ENCODE measurements around the gene TOM1L2.
A peak's percentile ranks its signal among the peaks of the same experiment; 100 is the strongest.

Gene TOM1L2

GRCh38 chr17:17833658-17834357 lies 138.4 kb downstream of the TOM1L2 start:
- peak overlapping the region; percentile 12; the same call in 1 of the 2 replicates for H3K27ac ChIP-seq
- TF ChIP-seq ZFX (IDR thresholded peaks at IDR 0.05; ENCODE audit: borderline replicate concordance) (no peak), CTCF (IDR thresholded peaks at IDR 0.05) (no peak)

GRCh38 chr17:17832032-17832363 lies 140.2 kb downstream of the TOM1L2 start:
- H3K27ac ChIP-seq, result no peak overlapping the region
- TF ChIP-seq ZFX (IDR thresholded peaks at IDR 0.05; ENCODE audit: borderline replicate concordance), result no peak
- no peak for TF ChIP-seq CTCF (IDR thresholded peaks at IDR 0.05)

- TF ChIP-seq CTCF (IDR thresholded peaks at IDR 0.05) (no peak), ZFX (IDR thresholded peaks at IDR 0.05; ENCODE audit: borderline replicate concordance) (no peak)
- no peak overlapping the region for H3K27ac ChIP-seq
Observed at GRCh38 chr17:17831208-17832031, 140.8 kb downstream of the TOM1L2 start.

- TF ChIP-seq ZFX (IDR thresholded peaks at IDR 0.05; ENCODE audit: borderline replicate concordance) (no peak), CTCF (IDR thresholded peaks at IDR 0.05) (no peak)
- peak overlapping the region; percentile 52 for H3K27ac ChIP-seq
Observed at GRCh38 chr17:17830740-17831207, 141.4 kb downstream of the TOM1L2 start.

GRCh38 chr17:17830269-17830567 lies 142.0 kb downstream of the TOM1L2 start:
- TF ChIP-seq CTCF (IDR thresholded peaks at IDR 0.05) (no peak), ZFX (IDR thresholded peaks at IDR 0.05; ENCODE audit: borderline replicate concordance) (no peak)
- peak overlapping the region; percentile 52 for H3K27ac ChIP-seq

- TF ChIP-seq ZFX (IDR thresholded peaks at IDR 0.05; ENCODE audit: borderline replicate concordance) (no peak), CTCF (IDR thresholded peaks at IDR 0.05) (no peak)
- peak overlapping the region; percentile 89 for H3K27ac ChIP-seq
Observed at GRCh38 chr17:17827826-17828621, 144.2 kb downstream of the TOM1L2 start.

Data from 22Rv1 (cell line).